ENCODE data around the gene PEX11G.
A peak's percentile ranks its signal among the peaks of the same experiment; 100 is the strongest.

Gene PEX11G

DNA sequence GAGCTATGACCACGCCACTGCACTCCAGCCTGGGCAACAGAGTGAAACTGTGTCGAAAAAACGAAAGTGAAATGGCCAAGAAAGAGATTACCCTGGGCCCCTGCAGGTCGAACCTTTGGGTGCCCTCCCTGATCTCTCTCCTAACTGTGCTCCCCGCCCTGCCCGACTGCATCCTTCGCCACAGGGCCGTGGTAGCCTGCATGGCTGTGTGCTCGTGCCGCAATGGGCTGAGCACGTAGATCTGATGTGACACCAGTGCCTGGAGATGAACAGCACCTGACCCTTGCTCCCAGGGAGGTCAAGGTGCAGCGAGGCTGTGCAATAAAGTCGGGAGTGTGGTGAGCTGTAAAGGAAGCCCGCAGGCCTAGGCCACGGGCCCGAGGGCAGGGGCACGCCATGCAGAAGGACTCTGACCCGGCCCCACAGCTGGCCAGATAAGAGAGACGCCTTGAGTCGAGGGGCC is 60.2 kb downstream of the PEX11G start:
- peak in 1 of 2 donors; percentile 3 for DNase-seq

GRCh38 chr19:7427944-7428343 is 60.9 kb downstream of the PEX11G start:
- DNase-seq = no peak

DNA sequence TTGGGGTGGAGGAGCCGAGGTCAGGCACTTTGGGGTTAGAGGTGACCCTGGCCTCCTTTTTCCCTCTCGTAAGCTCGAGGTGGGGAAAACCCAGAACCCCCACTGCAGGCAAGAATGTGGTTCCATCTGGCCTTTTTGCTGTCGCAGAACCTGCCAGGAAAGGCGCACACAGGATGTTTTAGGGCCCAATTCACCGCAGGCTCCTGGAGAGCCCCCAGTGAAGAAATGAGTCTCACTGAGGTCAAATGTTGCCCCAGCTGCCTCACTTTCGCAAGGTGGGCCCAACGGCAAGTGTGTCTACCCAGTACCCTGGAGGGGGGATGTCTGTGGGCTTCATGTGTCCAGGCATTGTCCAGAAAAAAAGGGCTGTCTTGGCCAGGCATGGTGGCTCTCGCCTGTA is 61.8 kb downstream of the PEX11G start:
- peak in 1 of 2 donors; percentile 24 for DNase-seq

Data from CD4-positive, alpha-beta T cell treated with Interferon alpha-2 for 1 hour (primary cell).